Gastrocnemius medialis (tissue), 4 donors: ENCODE data around the gene VPS35L. TPM values are rescaled to one million over a fixed set of nuclear protein-coding genes. Genes with fewer than 3 reads are reported as not detected.
A peak's percentile ranks its signal among the peaks of the same experiment; 100 is the strongest.

ENCODE experiments used
- ATAC-seq, 2 donors: fragments of 150-250 bp; one replicate each; pipeline ENCODE4 v1.9.1; 2016
- DNase-seq, 2 donors: peaks; one replicate each; pipeline ENCODE4 v3.0.0-alpha.2; 2019
- H3K27ac ChIP-seq, 4 donors: fragments of 200-600 bp; sonication (generic); 1 replicate in 1 of 4; 2 replicates in 3 of 4; pipeline ENCODE4 v1.5.1; 2016 to 2018; ENCODE audit warnings: mild to moderate bottlenecking in 2 of 4, moderate library complexity in 1 of 4
- H3K27me3 ChIP-seq, 3 donors: fragments of 200-600 bp; sonication (generic) in 2 of 3; 1 replicate in 1 of 3; 2 replicates in 2 of 3; pipeline versions ENCODE4 v1.5.1 to v1.6.0; 2016 to 2019; ENCODE audit warnings: mild to moderate bottlenecking in 1 of 3, moderate library complexity in 1 of 3
- H3K36me3 ChIP-seq, 2 donors: fragments of 200-600 bp; sonication (generic) in 1 of 2; one replicate each; pipeline ENCODE4 v1.5.1; 2017 to 2018
- H3K4me1 ChIP-seq, 2 donors: fragments of 200-600 bp; sonication (generic) in 1 of 2; one replicate each; pipeline ENCODE4 v1.5.1; 2016 to 2017; ENCODE audit warnings: mild to moderate bottlenecking in 2 of 2
- H3K4me3 ChIP-seq, 4 donors: fragments of 200-600 bp; sonication (generic) in 3 of 4; 1 replicate in 1 of 4; 2 replicates in 3 of 4; pipeline ENCODE4 v1.5.1; 2016 to 2019; ENCODE audit warnings: mild to moderate bottlenecking in 2 of 4
- H3K9me3 ChIP-seq, 3 donors: fragments of 200-600 bp; sonication (generic) in 2 of 3; 1 replicate in 1 of 3; 2 replicates in 2 of 3; pipeline ENCODE4 v1.5.1; 2016 to 2019
- CTCF ChIP-seq, 5 experiments: fragments of 450-650 bp in 3 of 5; fragments of 200-600 bp in 2 of 5; sonication (generic) in 2 of 5; IDR thresholded peaks in 4 of 5; conservative IDR thresholded peaks in 1 of 5; 1 replicate in 4 of 5; 2 replicates in 1 of 5; pipeline ENCODE4 v1.5.1; 2016 to 2019; ENCODE audit warnings: antibody characterized with exemption in 5 of 5, mild to moderate bottlenecking in 3 of 5, moderate library complexity in 3 of 5
- POLR2A ChIP-seq, 2 donors: fragments of 450-650 bp; IDR thresholded peaks; one replicate each; pipeline ENCODE4 v1.6.1; 2017; ENCODE audit warnings: antibody characterized with exemption in 2 of 2, mild to moderate bottlenecking in 2 of 2, moderate library complexity in 2 of 2
- in situ Hi-C, 4 donors: fragments of 200-750 bp; cut with MboI; loops; one replicate each; pipeline versions ENCODE4 v1.15.0 to v1.8.0; 2017; ENCODE audit warnings: low sequenced_read_pairs in 4 of 4
- intact Hi-C: fragments of 100-400 bp; cut with DNase I; formaldehyde crosslinking; loops from one replicate; pipeline ENCODE4 v1.15.1; 2023; ENCODE audit warnings: low total_unique reads
- total RNA-seq, 4 donors: library from RNA; depleted of rRNA; stranded (reverse); fragments of >200 nt; gene quantifications; one replicate each; pipeline versions ENCODE4 v1.1.0 to v1.2.3, GENCODE V29; 2016

Gene VPS35L
- total RNA-seq, 4 donors from 2014 or later = 16.9 to 29.1 (median 24.8) TPM

- no peak overlapping the region for H3K4me3 ChIP-seq
- no peak for ATAC-seq
- H3K36me3 ChIP-seq = peaks cover 0 to 24% of the 10 kb centered on the region in 2 donors
- TF ChIP-seq CTCF (IDR thresholded peaks at IDR 0.05 in 4 of 5, conservative IDR thresholded peaks at IDR 0.05 in 1 of 5) (no peak), POLR2A (IDR thresholded peaks at IDR 0.05) (no peak)
- H3K4me1 ChIP-seq = peaks cover 8 to 28% of the 10 kb centered on the region in 2 donors
- peak overlapping the region; percentile 66 to 86 (median 82) for H3K27ac ChIP-seq
- H3K27me3 ChIP-seq = no peaks in the 10 kb centered on the region
- in situ Hi-C loops (loop anchor here in 2 of 4 donors (10.0 kb wide), 2 partner anchors 168 to 178 kb away; partner anchors contain the start of gene GPRC5B (in 1 of the 2)), intact Hi-C loops (no loop called here)
- no peaks in the 10 kb centered on the region for H3K9me3 ChIP-seq
- DNase-seq = no peak
Observed at GRCh38 chr16:19706846-19707245, 151.3 kb downstream of the VPS35L start.

- intact Hi-C loops (no loop called here), in situ Hi-C loops (loop anchor here in 2 of 4 donors (10.0 kb wide), 2 partner anchors 167 to 177 kb away; partner anchors contain the start of gene GPRC5B (in 1 of the 2))
Observed at GRCh38 chr16:19707569-19708295, 152.2 kb downstream of the VPS35L start.

GRCh38 chr16:19708296-19709205 lies 153.0 kb downstream of the VPS35L start:
- in situ Hi-C loops = loop anchor here in 2 of 4 donors (10.0 kb wide), 2 partner anchors 166 to 176 kb away; partner anchors contain the start of gene GPRC5B (in 1 of the 2)
- no peak for DNase-seq

More at GRCh38 chr16:19707569-19708295, 152.2 kb downstream of the VPS35L start:
- no peak for DNase-seq
- Histone ChIP-seq H3K9me3 (no peaks in the 10 kb centered on the region), H3K27me3 (no peaks in the 10 kb centered on the region), H3K4me1 (peaks cover 8 to 28% of the 10 kb centered on the region in 2 donors), H3K36me3 (peaks cover 0 to 15% of the 10 kb centered on the region in 2 donors), H3K27ac (peak overlapping the region in 3 of 4 donors; percentile 3 to 56 (median 19)), H3K4me3 (no peak overlapping the region)
- ATAC-seq = no peak
- TF ChIP-seq CTCF (IDR thresholded peaks at IDR 0.05 in 4 of 5, conservative IDR thresholded peaks at IDR 0.05 in 1 of 5) (no peak), POLR2A (IDR thresholded peaks at IDR 0.05) (no peak)

More at GRCh38 chr16:19708296-19709205, 153.0 kb downstream of the VPS35L start:
- Histone ChIP-seq H3K27me3 (no peaks in the 10 kb centered on the region), H3K36me3 (peaks cover 0 to 13% of the 10 kb centered on the region in 2 donors), H3K9me3 (no peaks in the 10 kb centered on the region), H3K4me1 (peaks cover 8 to 28% of the 10 kb centered on the region in 2 donors), H3K4me3 (no peak overlapping the region), H3K27ac (peak overlapping the region; percentile 33 to 56 (median 53))
- no peak for TF ChIP-seq POLR2A (IDR thresholded peaks at IDR 0.05)
- no peak for TF ChIP-seq CTCF (IDR thresholded peaks at IDR 0.05 in 4 of 5, conservative IDR thresholded peaks at IDR 0.05 in 1 of 5)
- intact Hi-C loops = no loop called here
- ATAC-seq = no peak
